Astrocyte (in vitro differentiated cells and primary cell): Measurements from ENCODE around the gene ASF1B. TPM values are rescaled to one million over a fixed set of nuclear protein-coding genes. Genes with fewer than 3 reads are reported as not detected.

Experiments
- DNase-seq: peaks from one replicate; pipeline ENCODE4 v3.0.0-alpha.2; 2010; ENCODE audit warnings: low read depth
- FAIRE-seq: peaks from 2 replicates; lab custom pipeline; 2011; peaks lifted over from hg19 to GRCh38; lab: Jason Lieb, UNC
- H2AFZ ChIP-seq: 2 replicates; pipeline ENCODE4 v1.6.0; 2012; ENCODE audit warnings: low read depth, low read length, inconsistent platforms
- H3K27ac ChIP-seq: 2 replicates; pipeline ENCODE4 v1.5.1; 2011; ENCODE audit warnings: low read depth, low read length, inconsistent platforms
- H3K27me3 ChIP-seq: 2 replicates; pipeline ENCODE4 v1.6.0; 2011; ENCODE audit warnings: low read length, inconsistent platforms; ENCODE audit not compliant: insufficient read depth
- H3K36me3 ChIP-seq: 2 replicates; pipeline ENCODE4 v1.5.1; 2011; ENCODE audit warnings: low read length, inconsistent platforms; ENCODE audit not compliant: insufficient read depth
- H3K4me1 ChIP-seq: 2 replicates; pipeline ENCODE4 v1.5.1; 2011; ENCODE audit warnings: low read length, inconsistent platforms; ENCODE audit not compliant: insufficient read depth
- H3K4me2 ChIP-seq: 2 replicates; pipeline ENCODE4 v1.6.0; 2012; ENCODE audit warnings: low read length, inconsistent platforms
- H3K4me3 ChIP-seq: 2 replicates; pipeline ENCODE4 v1.5.1; 2011; ENCODE audit warnings: low read depth, mild to moderate bottlenecking, low read length, inconsistent platforms; ENCODE audit not compliant: insufficient read depth
- H3K79me2 ChIP-seq: 2 replicates; pipeline ENCODE4 v1.6.0; 2012; ENCODE audit warnings: mild to moderate bottlenecking, low read length, inconsistent platforms; ENCODE audit not compliant: insufficient read depth
- H3K9ac ChIP-seq: 2 replicates; pipeline ENCODE4 v1.6.0; 2012; ENCODE audit warnings: mild to moderate bottlenecking, low read length, inconsistent platforms
- H3K9me3 ChIP-seq: 2 replicates; pipeline ENCODE4 v1.5.1; 2012; ENCODE audit warnings: low read depth, mild to moderate bottlenecking, low read length, inconsistent platforms; ENCODE audit not compliant: insufficient read depth
- H4K20me1 ChIP-seq: 2 replicates; pipeline ENCODE4 v1.6.0; 2012; ENCODE audit warnings: low read length, inconsistent platforms; ENCODE audit not compliant: insufficient read depth
- H3K27ac Mint-ChIP-seq: one replicate; pipeline ENCODE4 v1.8.0; 2021; ENCODE audit warnings: mild to moderate bottlenecking, mixed read lengths; ENCODE audit not compliant: unreplicated experiment
- H3K27me3 Mint-ChIP-seq: one replicate; pipeline ENCODE4 v1.8.0; 2021; ENCODE audit warnings: low read depth, mixed read lengths; ENCODE audit not compliant: unreplicated experiment
- H3K36me3 Mint-ChIP-seq: one replicate; pipeline ENCODE4 v1.8.0; 2021; ENCODE audit warnings: low read depth, mixed read lengths; ENCODE audit not compliant: unreplicated experiment
- H3K4me1 Mint-ChIP-seq: one replicate; pipeline ENCODE4 v1.8.0; 2021; ENCODE audit warnings: low read depth, mixed read lengths; ENCODE audit not compliant: unreplicated experiment
- H3K4me3 Mint-ChIP-seq: one replicate; pipeline ENCODE4 v1.8.0; 2021; ENCODE audit warnings: mild to moderate bottlenecking, moderate library complexity, mixed read lengths; ENCODE audit not compliant: unreplicated experiment
- H3K9me3 Mint-ChIP-seq: one replicate; pipeline ENCODE4 v1.8.0; 2021; ENCODE audit warnings: mild to moderate bottlenecking, mixed read lengths; ENCODE audit not compliant: unreplicated experiment
- CTCF ChIP-seq: IDR thresholded peaks from 2 replicates; pipeline ENCODE4 v1.5.1; 2011; ENCODE audit warnings: low read depth, mild to moderate bottlenecking, inconsistent platforms, low read length, moderate library complexity; ENCODE audit not compliant: insufficient read depth
- EZH2 ChIP-seq: IDR thresholded peaks from 2 replicates; pipeline ENCODE4 v1.6.1; 2012; ENCODE audit warnings: mild to moderate bottlenecking, low read length, inconsistent platforms; ENCODE audit not compliant: insufficient read depth
- total RNA-seq: library from RNA; stranded (reverse); gene quantifications from 2 replicates; pipeline ENCODE4 v1.2.1, GENCODE V29; 2021

The ASF1B gene
- total RNA-seq, 1 donor from 2014 or later: 1.9 TPM

GRCh38 chr19:14114854-14115253, 21.5 kb downstream of the ASF1B start:
- H3K79me2 ChIP-seq: peaks cover 61% of the 10 kb centered on the region
- H3K4me3 Mint-ChIP-seq: no peak overlapping the region

GRCh38 chr19:14114439-14114838, 21.9 kb downstream of the ASF1B start:
- H3K27me3 ChIP-seq: no peaks in the 10 kb centered on the region
- DNase-seq (no peak), FAIRE-seq (no peak)
- TF ChIP-seq EZH2 (no peak), CTCF (no peak)
- no peaks in the 10 kb centered on the region for H3K27me3 Mint-ChIP-seq
- peaks cover 21% of the 10 kb centered on the region for H3K4me1 Mint-ChIP-seq
- H3K4me3 ChIP-seq: no peak overlapping the region
- H3K27ac Mint-ChIP-seq: no peak overlapping the region
- H3K36me3 ChIP-seq: no peaks in the 10 kb centered on the region
- no peak overlapping the region for H3K4me3 Mint-ChIP-seq
- no peak overlapping the region for H3K4me2 ChIP-seq
- no peaks in the 10 kb centered on the region for H3K9me3 ChIP-seq
- no peak overlapping the region for H3K9ac ChIP-seq
- peaks cover 2% of the 10 kb centered on the region for H3K36me3 Mint-ChIP-seq
- H4K20me1 ChIP-seq: peaks cover 52% of the 10 kb centered on the region
- no peak overlapping the region for H2AFZ ChIP-seq
- no peak overlapping the region for H3K27ac ChIP-seq
- peaks cover 33% of the 10 kb centered on the region for H3K4me1 ChIP-seq
- H3K9me3 Mint-ChIP-seq: no peaks in the 10 kb centered on the region
- H3K79me2 ChIP-seq: peaks cover 61% of the 10 kb centered on the region

More at GRCh38 chr19:14114854-14115253, 21.5 kb downstream of the ASF1B start:
- H3K27me3 ChIP-seq: no peaks in the 10 kb centered on the region
- peaks cover 21% of the 10 kb centered on the region for H3K4me1 Mint-ChIP-seq
- H3K4me3 ChIP-seq: no peak overlapping the region
- peaks cover 2% of the 10 kb centered on the region for H3K36me3 Mint-ChIP-seq
- H3K27me3 Mint-ChIP-seq: no peaks in the 10 kb centered on the region
- TF ChIP-seq CTCF: peak; percentile 11
- TF ChIP-seq EZH2: no peak
- peaks cover 33% of the 10 kb centered on the region for H3K4me1 ChIP-seq
- DNase-seq (no peak), FAIRE-seq (no peak)
- no peak overlapping the region for H3K9ac ChIP-seq
- H3K9me3 Mint-ChIP-seq: no peaks in the 10 kb centered on the region
- peaks cover 52% of the 10 kb centered on the region for H4K20me1 ChIP-seq
- H3K4me2 ChIP-seq: no peak overlapping the region
- H3K36me3 ChIP-seq: no peaks in the 10 kb centered on the region
- no peak overlapping the region for H3K27ac ChIP-seq
- no peak overlapping the region for H3K27ac Mint-ChIP-seq
- no peak overlapping the region for H2AFZ ChIP-seq
- H3K9me3 ChIP-seq: no peaks in the 10 kb centered on the region

- no peaks in the 10 kb centered on the region for H3K36me3 ChIP-seq
- no peak overlapping the region for H3K4me2 ChIP-seq
- no peak overlapping the region for H3K4me3 Mint-ChIP-seq
- TF ChIP-seq CTCF (peak; percentile 12), EZH2 (no peak)
- H2AFZ ChIP-seq: no peak overlapping the region
- peaks cover 61% of the 10 kb centered on the region for H3K79me2 ChIP-seq
- peaks cover 17% of the 10 kb centered on the region for H3K4me1 Mint-ChIP-seq
- DNase-seq (no peak), FAIRE-seq (no peak)
- H3K4me1 ChIP-seq: peaks cover 30% of the 10 kb centered on the region
- peaks cover 2% of the 10 kb centered on the region for H3K36me3 Mint-ChIP-seq
- no peak overlapping the region for H3K4me3 ChIP-seq
- H3K9me3 Mint-ChIP-seq: no peaks in the 10 kb centered on the region
- no peaks in the 10 kb centered on the region for H3K9me3 ChIP-seq
- H3K27ac ChIP-seq: no peak overlapping the region
- H4K20me1 ChIP-seq: peaks cover 52% of the 10 kb centered on the region
- no peaks in the 10 kb centered on the region for H3K27me3 Mint-ChIP-seq
- no peak overlapping the region for H3K27ac Mint-ChIP-seq
- H3K9ac ChIP-seq: peak overlapping the region; percentile 17
- no peaks in the 10 kb centered on the region for H3K27me3 ChIP-seq
Observed at GRCh38 chr19:14113762-14114414, 22.5 kb downstream of the ASF1B start.
